GM13977 (cell line): ENCODE results near the gene SLC52A3.
"Not testable (repeated sequence)": the region's sequence is repeated elsewhere in the genome, so short reads cannot be mapped to it uniquely, and the experiment has no call there.

ENCODE experiments used
- DNase-seq: peaks from one replicate; pipeline ENCODE4 v3.0.0; 2012; ENCODE audit warnings: low spot score
- CTCF ChIP-seq: IDR thresholded peaks from 2 replicates; pipeline ENCODE4 v1.5.1; 2012; ENCODE audit warnings: mild to moderate bottlenecking, control low read depth; ENCODE audit not compliant: insufficient read depth; ENCODE audit errors: extremely low read depth, missing control alignments
- in situ Hi-C: fragments of 300-500 bp; cut with MboI; formaldehyde crosslinking; loops from one replicate; pipeline ENCODE4 v1.12.0; 2022; ENCODE audit warnings: low sequenced_read_pairs, low pct_unique_long_range_greater_than_20kb, mixed read lengths, inconsistent platforms; ENCODE audit not compliant: unreplicated experiment

SLC52A3 gene

GRCh38 chr20:801678-802077, 33.4 kb upstream of the SLC52A3 start:
- DNase-seq: no peak
- in situ Hi-C loops: loop anchor here (25.0 kb wide), 1 partner anchor 411 kb away; the partner anchor contains the start of gene C20orf202
- TF ChIP-seq CTCF: no peak

- not testable (repeated sequence) for DNase-seq
- in situ Hi-C loops: loop anchor here (25.0 kb wide), 1 partner anchor 412 kb away; the partner anchor contains the start of gene C20orf202
Measured at GRCh38 chr20:800026-800425, 31.7 kb upstream of the SLC52A3 start.

GRCh38 chr20:798746-799145, 30.4 kb upstream of the SLC52A3 start:
- in situ Hi-C loops, DNase-seq: not testable (repeated sequence)

GRCh38 chr20:796921-797320, 28.6 kb upstream of the SLC52A3 start:
- no peak for TF ChIP-seq CTCF
- in situ Hi-C loops: no loop called here
- no peak for DNase-seq

- no peak for DNase-seq
- no peak for TF ChIP-seq CTCF
- in situ Hi-C loops: no loop called here
Measured at GRCh38 chr20:792248-792647, 23.9 kb upstream of the SLC52A3 start.

GRCh38 chr20:791056-791455, 22.8 kb upstream of the SLC52A3 start:
- no peak for DNase-seq
- TF ChIP-seq CTCF: no peak
- in situ Hi-C loops: no loop called here

GRCh38 chr20:787825-788224, 19.5 kb upstream of the SLC52A3 start:
- in situ Hi-C loops: no loop called here
- no peak for DNase-seq
- TF ChIP-seq CTCF: no peak

GRCh38 chr20:779771-780170, 11.5 kb upstream of the SLC52A3 start:
- DNase-seq: no peak
- in situ Hi-C loops: no loop called here
- no peak for TF ChIP-seq CTCF
